Upper lobe of left lung (tissue), 4 donors: ENCODE measurements around the gene NUP98.

Experiments used
- EP300 ChIP-seq, 4 donors: sonication (generic); formaldehyde crosslinking; IDR thresholded peaks; one replicate each; pipeline ENCODE4 v1.5.1; 2017; ENCODE audit warnings: antibody characterized with exemption in 4 of 4, control low read depth in 2 of 4
- POLR2A ChIP-seq, 4 donors: fragments of 450-650 bp; IDR thresholded peaks; one replicate each; pipeline ENCODE4 v1.5.1; 2016 to 2017; ENCODE audit warnings: antibody characterized with exemption in 4 of 4, mild to moderate bottlenecking in 2 of 4
- POLR2AphosphoS5 ChIP-seq, 2 donors: sonication (generic); formaldehyde crosslinking; IDR thresholded peaks; one replicate each; pipeline ENCODE4 v1.5.1; 2017; ENCODE audit warnings: antibody characterized with exemption in 2 of 2
- TF ChIP-seq, protein P1 (sequence below), 6 experiments: fragments of 450-650 bp in 4 of 6; fragments of 200-600 bp in 2 of 6; sonication (generic) in 2 of 6; IDR thresholded peaks; one replicate each; pipeline ENCODE4 v1.5.1; 2016 to 2019; ENCODE audit warnings: antibody characterized with exemption in 6 of 6

DNA sequence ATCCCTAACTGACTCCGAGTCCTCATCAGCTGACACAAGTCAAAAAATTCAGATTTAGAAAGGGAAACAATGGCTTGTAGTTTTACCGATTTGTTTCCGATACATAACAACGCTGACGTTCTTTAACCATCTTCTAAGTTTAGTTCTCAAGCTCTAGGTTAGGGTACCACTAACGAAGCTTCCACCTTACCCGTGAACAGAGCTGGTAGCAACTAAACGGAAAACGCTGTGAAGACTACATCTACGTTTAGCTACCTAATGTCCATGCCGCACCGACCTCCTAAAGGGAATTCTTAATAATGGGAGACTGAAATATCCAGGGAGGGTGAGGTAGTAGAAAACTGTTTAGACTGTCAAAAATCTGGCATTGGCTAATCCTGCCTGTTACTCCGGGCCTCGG is 1.0 kb downstream of the NUP98 start:
- TF ChIP-seq EP300 (IDR thresholded peaks at IDR 0.05) (no peak), POLR2A (IDR thresholded peaks at IDR 0.05) (no peak), POLR2AphosphoS5 (IDR thresholded peaks at IDR 0.05) (no peak)
- TF ChIP-seq, protein P1, sequence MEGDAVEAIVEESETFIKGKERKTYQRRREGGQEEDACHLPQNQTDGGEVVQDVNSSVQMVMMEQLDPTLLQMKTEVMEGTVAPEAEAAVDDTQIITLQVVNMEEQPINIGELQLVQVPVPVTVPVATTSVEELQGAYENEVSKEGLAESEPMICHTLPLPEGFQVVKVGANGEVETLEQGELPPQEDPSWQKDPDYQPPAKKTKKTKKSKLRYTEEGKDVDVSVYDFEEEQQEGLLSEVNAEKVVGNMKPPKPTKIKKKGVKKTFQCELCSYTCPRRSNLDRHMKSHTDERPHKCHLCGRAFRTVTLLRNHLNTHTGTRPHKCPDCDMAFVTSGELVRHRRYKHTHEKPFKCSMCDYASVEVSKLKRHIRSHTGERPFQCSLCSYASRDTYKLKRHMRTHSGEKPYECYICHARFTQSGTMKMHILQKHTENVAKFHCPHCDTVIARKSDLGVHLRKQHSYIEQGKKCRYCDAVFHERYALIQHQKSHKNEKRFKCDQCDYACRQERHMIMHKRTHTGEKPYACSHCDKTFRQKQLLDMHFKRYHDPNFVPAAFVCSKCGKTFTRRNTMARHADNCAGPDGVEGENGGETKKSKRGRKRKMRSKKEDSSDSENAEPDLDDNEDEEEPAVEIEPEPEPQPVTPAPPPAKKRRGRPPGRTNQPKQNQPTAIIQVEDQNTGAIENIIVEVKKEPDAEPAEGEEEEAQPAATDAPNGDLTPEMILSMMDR (IDR thresholded peaks at IDR 0.05), result no peak
